ENCODE results near the gene AP1G1.

Gene AP1G1

DNA sequence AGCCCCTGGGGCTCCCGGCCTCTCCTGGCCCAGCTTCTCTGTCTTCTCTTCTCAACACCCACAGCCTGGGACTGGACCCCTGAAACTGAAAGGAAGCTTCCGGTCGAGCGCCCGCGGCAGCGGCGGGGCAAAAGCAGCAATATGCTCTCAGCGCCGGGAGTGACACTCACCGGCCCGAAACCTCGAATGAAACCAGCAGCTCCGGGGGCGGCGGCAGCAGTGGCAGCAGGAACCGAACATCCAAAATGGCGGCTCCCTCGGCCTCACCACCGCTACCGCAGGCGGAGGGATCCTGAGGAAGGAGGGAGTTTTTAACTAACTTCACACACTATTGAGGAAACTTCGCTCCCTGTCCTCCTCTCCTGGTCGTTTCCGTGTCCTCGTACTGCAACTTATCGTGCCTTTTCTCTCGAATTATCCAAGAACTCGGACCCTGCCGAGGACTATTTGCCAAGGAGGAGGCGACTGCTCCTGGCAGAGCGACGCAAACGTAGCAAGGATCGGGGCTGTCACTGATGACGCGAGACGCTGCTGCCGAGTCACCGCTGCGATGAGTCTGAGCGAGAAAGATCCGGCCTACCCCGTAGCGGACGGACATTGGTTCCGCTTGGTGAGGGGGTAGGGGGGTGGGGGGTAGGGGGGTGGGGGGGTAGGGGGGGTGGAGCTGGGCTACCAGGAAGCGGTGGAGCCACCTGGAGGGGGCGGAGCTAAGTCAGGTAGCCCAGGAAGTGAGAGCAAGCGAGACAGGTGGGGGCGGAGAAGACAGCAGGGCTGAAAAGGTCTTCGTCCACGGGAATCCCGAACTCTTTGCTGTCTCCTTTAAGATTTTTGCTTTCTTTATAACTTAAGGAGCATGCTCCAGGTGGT is at the start of gene AP1G1:
AP1G1 (minus strand) TSS at position 242 of the 867 bp plus-strand sequence. CDS start 19,355 bp downstream, outside the sequence.
- peaks cover 11% of the 10 kb centered on the region for H3K36me3 Mint-ChIP-seq (ENCODE audit: low read depth)
- H3K27ac Mint-ChIP-seq: peak within 1 kb of the TSS; percentile 100
- peak within 1 kb of the TSS; percentile 99 for H3K4me3 Mint-ChIP-seq
- H3K9me3 Mint-ChIP-seq: no peaks in the 10 kb centered on the region
- peaks cover 21% of the 10 kb centered on the region for H3K4me1 Mint-ChIP-seq (ENCODE audit: low read depth)
- H3K27me3 Mint-ChIP-seq (ENCODE audit: low read depth): no peaks in the 10 kb centered on the region
- peak; percentile 92 for DNase-seq (ENCODE audit: low spot score)

DNA sequence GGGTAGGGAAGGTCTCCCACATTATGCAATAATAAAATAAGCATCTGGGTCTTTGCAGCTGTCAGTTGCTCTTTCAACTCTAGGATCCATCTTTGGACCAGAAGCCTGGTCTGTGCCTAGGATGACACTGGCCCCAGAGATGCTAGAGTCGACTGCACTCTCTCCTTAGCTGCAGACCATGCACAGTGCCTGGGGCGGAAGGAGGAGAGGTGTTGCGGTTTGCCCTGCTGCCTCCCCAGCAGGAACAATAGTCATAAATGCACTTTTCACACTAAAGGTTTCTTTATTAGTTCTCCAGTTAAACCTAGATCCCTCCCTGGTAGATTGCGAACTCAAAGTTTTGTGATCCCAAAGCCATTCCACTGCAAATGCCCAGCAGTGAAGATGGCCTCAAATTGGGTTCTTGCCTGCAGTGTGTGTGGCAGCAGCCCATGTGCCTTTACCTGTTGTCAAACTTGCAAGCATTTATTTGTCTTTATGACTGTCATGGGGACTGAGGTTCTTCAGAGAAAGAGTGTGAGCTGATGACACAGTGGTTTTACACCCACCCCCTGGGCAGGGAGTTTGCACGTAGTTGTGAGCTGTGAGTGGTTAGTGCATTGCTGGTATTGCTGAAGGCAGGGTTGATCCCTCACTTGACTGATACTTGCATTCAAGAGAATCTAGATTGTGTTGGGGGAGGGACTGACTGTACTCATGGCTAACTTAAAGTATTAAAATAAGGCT is 47.5 kb upstream of the AP1G1 start:
- Mint-ChIP-seq H3K27me3 (ENCODE audit: low read depth) (no peaks in the 10 kb centered on the region), H3K4me3 (no peak overlapping the region), H3K36me3 (ENCODE audit: low read depth) (peaks cover 27% of the 10 kb centered on the region), H3K27ac (peak overlapping the region; percentile 69), H3K4me1 (ENCODE audit: low read depth) (peaks cover 32% of the 10 kb centered on the region), H3K9me3 (no peaks in the 10 kb centered on the region)
- peak; percentile 25 for DNase-seq (ENCODE audit: low spot score)

DNA sequence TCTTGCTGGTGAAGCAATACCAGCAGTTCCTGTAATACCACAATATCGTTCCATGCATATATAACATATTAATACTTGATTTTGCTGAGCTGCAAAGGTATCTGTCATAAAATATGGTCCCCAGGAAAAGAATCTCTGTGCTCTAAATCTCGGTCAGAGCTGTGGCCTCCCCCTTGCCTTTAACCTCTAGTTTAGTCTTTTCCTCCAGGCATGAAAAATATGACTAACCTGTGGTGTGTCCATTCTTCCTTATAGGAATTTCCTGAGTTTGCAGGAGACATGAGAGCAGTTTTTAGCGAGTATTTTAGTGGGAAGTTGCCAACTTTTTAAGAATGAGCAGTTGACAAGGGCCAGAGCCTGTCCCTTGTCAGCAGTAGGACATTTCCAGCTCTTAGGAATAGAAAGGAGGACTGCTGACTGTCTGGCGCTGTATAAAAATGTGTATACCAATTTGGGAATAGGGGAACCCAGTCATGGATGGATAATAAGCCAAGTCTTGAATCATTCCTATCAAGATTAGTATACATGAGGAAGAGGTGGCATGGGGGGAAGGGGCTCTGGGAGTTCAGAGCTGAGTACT is 45.8 kb upstream of the AP1G1 start:
- Mint-ChIP-seq H3K36me3 (ENCODE audit: low read depth) (peaks cover 35% of the 10 kb centered on the region), H3K27me3 (ENCODE audit: low read depth) (no peaks in the 10 kb centered on the region), H3K9me3 (no peaks in the 10 kb centered on the region), H3K27ac (no peak overlapping the region), H3K4me1 (ENCODE audit: low read depth) (peaks cover 32% of the 10 kb centered on the region), H3K4me3 (no peak overlapping the region)
- DNase-seq (ENCODE audit: low spot score): no peak

DNA sequence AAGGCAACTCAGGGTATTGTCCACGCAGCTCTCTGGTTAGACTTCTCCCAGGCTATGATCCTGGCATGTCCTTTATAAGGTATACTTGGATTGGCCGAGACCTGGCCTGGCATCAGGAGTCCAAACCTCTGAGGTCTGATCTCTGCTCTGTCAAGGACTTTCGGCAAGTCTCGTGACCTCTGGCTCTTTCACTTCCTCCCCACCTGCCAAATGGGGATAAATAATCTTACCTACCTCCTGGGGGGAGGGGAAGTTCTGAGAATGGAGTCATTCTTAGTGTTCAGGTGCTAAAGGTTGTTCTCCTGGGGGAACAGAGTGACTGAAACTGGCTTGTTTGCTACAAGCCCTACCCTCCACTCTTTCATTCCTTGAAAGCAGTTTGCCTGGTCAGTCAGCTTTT is 44.8 kb upstream of the AP1G1 start:
- DNase-seq (ENCODE audit: low spot score): no peak
- H3K27me3 Mint-ChIP-seq (ENCODE audit: low read depth): no peaks in the 10 kb centered on the region
- no peak overlapping the region for H3K27ac Mint-ChIP-seq

DNA sequence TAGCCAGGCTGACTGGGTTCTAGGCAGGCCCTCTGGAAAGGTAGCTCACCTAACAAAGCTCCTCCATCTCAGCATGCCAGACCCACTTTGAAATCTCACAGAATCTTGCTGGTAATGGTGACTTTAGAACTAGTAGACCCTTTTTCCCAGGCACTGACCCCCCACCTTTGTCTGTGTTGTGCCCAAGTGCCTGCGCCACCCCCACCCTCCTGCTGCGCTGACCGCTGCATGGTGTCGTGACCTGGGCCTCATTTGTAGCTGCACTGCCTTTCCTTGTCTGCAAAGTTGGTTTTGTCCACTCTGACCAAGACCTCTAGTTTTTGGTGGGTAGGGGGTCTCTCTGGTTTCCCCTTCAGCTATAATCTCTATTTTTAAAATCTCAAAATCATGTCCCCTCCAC is 43.9 kb upstream of the AP1G1 start:
- H3K27me3 Mint-ChIP-seq (ENCODE audit: low read depth): no peaks in the 10 kb centered on the region
- no peak overlapping the region for H3K4me3 Mint-ChIP-seq
- peaks cover 41% of the 10 kb centered on the region for H3K4me1 Mint-ChIP-seq (ENCODE audit: low read depth)
- DNase-seq (ENCODE audit: low spot score): no peak
- H3K9me3 Mint-ChIP-seq: no peaks in the 10 kb centered on the region
- peaks cover 37% of the 10 kb centered on the region for H3K36me3 Mint-ChIP-seq (ENCODE audit: low read depth)
- no peak overlapping the region for H3K27ac Mint-ChIP-seq

More for the DNA sequence above, 44.8 kb upstream of the AP1G1 start:
- H3K9me3 Mint-ChIP-seq: no peaks in the 10 kb centered on the region
- peaks cover 34% of the 10 kb centered on the region for H3K4me1 Mint-ChIP-seq (ENCODE audit: low read depth)
- H3K36me3 Mint-ChIP-seq (ENCODE audit: low read depth): peaks cover 32% of the 10 kb centered on the region
- H3K4me3 Mint-ChIP-seq: no peak overlapping the region

DNA sequence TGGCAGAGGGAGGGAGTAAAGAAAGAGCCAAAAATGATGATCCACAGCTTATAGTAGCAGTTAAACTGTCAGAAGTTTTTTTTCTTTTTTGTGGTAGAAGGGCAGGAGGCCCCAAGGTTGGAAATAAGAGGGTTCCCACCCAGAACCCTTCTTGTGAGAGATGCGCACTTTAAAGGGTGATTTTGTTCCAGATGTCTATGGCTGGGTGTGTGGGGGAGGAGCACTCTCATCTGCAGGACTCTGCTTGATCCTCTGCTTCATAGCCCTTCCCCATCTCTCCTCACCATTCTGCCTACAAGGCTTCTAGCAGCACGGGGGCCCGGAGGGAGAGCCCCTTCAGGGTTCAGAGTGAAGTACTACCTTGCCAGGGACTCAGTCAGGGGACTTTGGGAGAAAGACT is 43.5 kb upstream of the AP1G1 start:
- no peaks in the 10 kb centered on the region for H3K27me3 Mint-ChIP-seq (ENCODE audit: low read depth)
- no peak overlapping the region for H3K4me3 Mint-ChIP-seq
- DNase-seq (ENCODE audit: low spot score): no peak
- H3K27ac Mint-ChIP-seq: no peak overlapping the region
- peaks cover 45% of the 10 kb centered on the region for H3K4me1 Mint-ChIP-seq (ENCODE audit: low read depth)
- H3K36me3 Mint-ChIP-seq (ENCODE audit: low read depth): peaks cover 37% of the 10 kb centered on the region
- H3K9me3 Mint-ChIP-seq: no peaks in the 10 kb centered on the region

DNA sequence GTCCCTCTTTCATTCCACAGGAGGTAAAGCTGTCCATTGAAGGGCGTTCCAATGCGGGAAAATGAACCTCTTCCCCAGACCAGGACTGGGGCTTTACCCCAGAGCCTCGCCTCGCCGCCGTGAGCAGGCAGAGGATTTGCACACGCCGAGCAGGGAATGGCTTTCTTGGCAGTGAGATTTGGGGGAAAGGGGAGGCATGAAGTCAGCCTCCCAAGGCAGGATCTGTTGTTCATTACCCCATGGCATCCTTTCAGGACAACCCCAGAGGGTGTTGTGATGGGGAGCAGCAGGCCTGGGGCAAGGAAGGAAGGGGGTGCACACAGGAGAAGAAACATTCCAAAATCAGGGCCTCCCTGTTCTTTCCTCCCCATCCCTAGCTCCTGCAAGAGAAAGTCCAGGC is 43.1 kb upstream of the AP1G1 start:
- H3K27me3 Mint-ChIP-seq (ENCODE audit: low read depth): no peaks in the 10 kb centered on the region
- no peaks in the 10 kb centered on the region for H3K9me3 Mint-ChIP-seq
- H3K36me3 Mint-ChIP-seq (ENCODE audit: low read depth): peaks cover 37% of the 10 kb centered on the region
- H3K4me1 Mint-ChIP-seq (ENCODE audit: low read depth): peaks cover 49% of the 10 kb centered on the region
- H3K27ac Mint-ChIP-seq: no peak overlapping the region
- H3K4me3 Mint-ChIP-seq: no peak overlapping the region
- DNase-seq (ENCODE audit: low spot score): no peak

DNA sequence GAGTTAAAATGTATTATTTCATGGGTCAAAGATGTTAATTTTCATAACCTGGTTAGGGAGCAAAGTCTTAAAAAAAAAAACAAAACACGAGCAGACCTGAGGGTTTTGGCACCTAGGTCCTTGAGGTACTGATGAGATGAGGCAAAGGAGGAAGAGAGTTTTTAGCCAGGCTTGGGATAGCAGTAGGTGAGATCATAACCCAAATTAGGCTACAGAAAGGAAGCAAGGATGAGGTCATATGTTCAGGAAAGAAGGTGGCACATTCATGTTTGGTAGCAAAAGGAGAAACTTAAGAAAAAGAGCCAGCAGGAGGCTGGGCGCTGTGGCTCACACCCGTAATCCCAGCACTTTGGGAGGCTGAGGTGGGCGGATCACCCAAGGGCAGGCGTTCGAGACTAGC is 40.0 kb upstream of the AP1G1 start:
- no peaks in the 10 kb centered on the region for H3K27me3 Mint-ChIP-seq (ENCODE audit: low read depth)
- no peak overlapping the region for H3K4me3 Mint-ChIP-seq
- H3K4me1 Mint-ChIP-seq (ENCODE audit: low read depth): peaks cover 41% of the 10 kb centered on the region
- no peak overlapping the region for H3K27ac Mint-ChIP-seq
- no peaks in the 10 kb centered on the region for H3K9me3 Mint-ChIP-seq
- DNase-seq (ENCODE audit: low spot score): no peak
- H3K36me3 Mint-ChIP-seq (ENCODE audit: low read depth): peaks cover 27% of the 10 kb centered on the region

DNA sequence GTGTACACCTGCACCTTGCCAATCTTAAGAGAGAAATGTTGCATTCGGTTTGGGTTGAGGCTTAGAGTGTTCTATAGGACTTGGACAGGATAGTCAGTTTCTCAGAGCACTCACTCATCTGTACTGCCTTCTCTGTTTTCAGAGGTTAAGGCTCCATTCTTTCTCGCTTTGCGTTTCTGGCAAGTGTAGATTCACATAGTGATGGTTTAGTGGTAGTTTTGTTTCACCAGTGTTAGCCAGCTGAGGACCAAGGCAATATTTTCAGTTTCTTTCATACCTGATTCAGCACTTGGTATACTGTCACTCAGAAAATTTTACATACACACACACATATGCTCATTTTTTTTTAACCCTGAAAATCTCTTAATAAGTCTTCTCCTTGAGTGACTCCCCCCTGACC is 38.5 kb upstream of the AP1G1 start:
- peaks cover 38% of the 10 kb centered on the region for H3K4me1 Mint-ChIP-seq (ENCODE audit: low read depth)
- no peak for DNase-seq (ENCODE audit: low spot score)
- no peaks in the 10 kb centered on the region for H3K27me3 Mint-ChIP-seq (ENCODE audit: low read depth)
- peaks cover 25% of the 10 kb centered on the region for H3K36me3 Mint-ChIP-seq (ENCODE audit: low read depth)
- H3K4me3 Mint-ChIP-seq: peak overlapping the region; percentile 94
- peak overlapping the region; percentile 89 for H3K27ac Mint-ChIP-seq
- no peaks in the 10 kb centered on the region for H3K9me3 Mint-ChIP-seq

DNA sequence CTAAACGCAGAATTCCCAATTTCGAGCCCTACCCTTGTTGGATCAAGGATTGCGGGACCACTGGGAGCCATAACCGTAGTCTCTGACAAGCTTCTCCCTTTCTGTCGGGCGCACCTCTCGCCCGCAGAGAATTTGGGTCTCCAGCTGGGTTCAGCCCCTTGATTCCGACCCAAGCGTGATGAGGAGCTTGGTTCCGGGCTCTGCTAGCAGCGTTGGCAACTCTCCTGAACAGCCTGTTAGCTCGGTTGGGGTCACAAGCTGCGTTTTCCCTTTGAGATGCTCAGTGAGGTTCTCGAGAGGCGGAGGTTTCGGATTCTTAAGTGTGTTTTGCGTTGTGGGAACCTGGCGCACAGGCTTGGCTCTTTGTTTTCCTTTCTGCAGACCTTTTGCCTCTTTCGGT is 37.8 kb upstream of the AP1G1 start:
- Mint-ChIP-seq H3K27me3 (ENCODE audit: low read depth) (no peaks in the 10 kb centered on the region), H3K27ac (peak overlapping the region; percentile 89), H3K4me3 (peak overlapping the region; percentile 94), H3K9me3 (no peaks in the 10 kb centered on the region), H3K4me1 (ENCODE audit: low read depth) (peaks cover 38% of the 10 kb centered on the region), H3K36me3 (ENCODE audit: low read depth) (peaks cover 20% of the 10 kb centered on the region)
- peak; percentile 15 for DNase-seq (ENCODE audit: low spot score)

DNA sequence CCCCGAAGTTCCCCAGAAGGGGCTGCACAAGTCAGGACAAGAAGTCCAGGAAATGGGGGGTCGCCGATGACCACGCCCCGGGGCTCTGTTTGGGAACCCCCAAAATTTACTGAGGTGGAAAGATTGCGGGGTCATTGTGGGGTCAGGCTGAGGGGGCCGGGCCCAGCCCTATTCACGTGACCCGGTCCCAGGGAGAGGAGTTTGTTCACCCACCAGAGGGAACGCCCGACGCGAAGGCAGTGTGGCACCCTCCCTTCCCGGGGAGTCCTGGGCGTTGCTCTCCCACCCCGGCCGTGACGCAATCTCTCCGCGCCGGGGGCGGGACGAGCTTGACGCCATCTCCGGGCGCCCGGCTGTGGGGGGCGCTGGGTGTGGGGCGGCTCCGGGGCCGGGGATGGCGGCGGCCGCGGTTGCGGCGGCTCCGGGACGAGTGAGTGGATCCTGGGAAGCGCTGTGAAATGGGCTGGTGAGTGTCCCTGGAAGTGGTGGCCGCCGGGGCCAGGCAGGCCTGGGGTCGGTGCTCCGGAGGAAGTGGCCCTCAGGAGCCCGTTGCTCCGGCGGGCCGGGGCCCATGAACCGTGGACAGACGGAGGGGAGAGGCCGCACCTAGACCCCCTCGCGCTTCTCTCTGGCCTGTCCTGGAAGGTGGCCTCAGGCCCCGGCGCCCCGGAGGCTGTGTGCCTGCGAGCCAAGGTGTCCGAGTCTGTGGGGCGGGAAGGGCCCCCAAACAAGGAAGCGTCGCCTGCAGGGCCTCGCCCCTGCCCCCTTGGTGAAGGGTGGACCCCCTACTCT is 37.2 kb upstream of the AP1G1 start, which contains the start of gene ATXN1L:
ATXN1L (plus strand) TSS at position 338 of the 792 bp plus-strand sequence. CDS start 3,765 bp downstream, outside the sequence.
- H3K4me3 Mint-ChIP-seq: peak within 1 kb of the TSS; percentile 94
- H3K27ac Mint-ChIP-seq: peak within 1 kb of the TSS; percentile 98
- peak; percentile 94 for DNase-seq (ENCODE audit: low spot score)
- peaks cover 38% of the 10 kb centered on the region for H3K4me1 Mint-ChIP-seq (ENCODE audit: low read depth)
- peaks cover 16% of the 10 kb centered on the region for H3K36me3 Mint-ChIP-seq (ENCODE audit: low read depth)
- H3K9me3 Mint-ChIP-seq: no peaks in the 10 kb centered on the region
- no peaks in the 10 kb centered on the region for H3K27me3 Mint-ChIP-seq (ENCODE audit: low read depth)

DNA sequence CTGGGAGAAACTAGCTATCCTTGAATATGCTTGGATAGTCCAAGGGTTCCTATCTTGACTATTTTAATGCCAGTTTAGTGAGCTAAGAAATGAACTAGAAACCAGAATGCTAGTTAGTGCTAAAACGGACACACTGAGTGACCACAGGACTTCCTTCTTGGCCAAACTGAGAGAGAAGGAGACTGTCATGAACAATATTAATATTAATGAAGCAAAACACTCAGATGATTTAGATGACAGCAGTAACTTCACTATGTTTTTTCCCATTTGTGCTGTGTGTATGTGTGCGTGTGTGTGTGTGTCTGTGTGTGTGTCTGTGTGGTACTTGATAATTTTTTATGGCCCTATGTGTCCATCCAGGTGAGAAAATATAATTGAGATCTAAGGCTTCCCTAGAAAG is 34.9 kb upstream of the AP1G1 start:
- H3K9me3 Mint-ChIP-seq: no peaks in the 10 kb centered on the region
- H3K36me3 Mint-ChIP-seq (ENCODE audit: low read depth): peaks cover 7% of the 10 kb centered on the region
- H3K27me3 Mint-ChIP-seq (ENCODE audit: low read depth): no peaks in the 10 kb centered on the region
- H3K27ac Mint-ChIP-seq: peak overlapping the region; percentile 64
- DNase-seq (ENCODE audit: low spot score): no peak
- no peak overlapping the region for H3K4me3 Mint-ChIP-seq
- H3K4me1 Mint-ChIP-seq (ENCODE audit: low read depth): peaks cover 37% of the 10 kb centered on the region

DNA sequence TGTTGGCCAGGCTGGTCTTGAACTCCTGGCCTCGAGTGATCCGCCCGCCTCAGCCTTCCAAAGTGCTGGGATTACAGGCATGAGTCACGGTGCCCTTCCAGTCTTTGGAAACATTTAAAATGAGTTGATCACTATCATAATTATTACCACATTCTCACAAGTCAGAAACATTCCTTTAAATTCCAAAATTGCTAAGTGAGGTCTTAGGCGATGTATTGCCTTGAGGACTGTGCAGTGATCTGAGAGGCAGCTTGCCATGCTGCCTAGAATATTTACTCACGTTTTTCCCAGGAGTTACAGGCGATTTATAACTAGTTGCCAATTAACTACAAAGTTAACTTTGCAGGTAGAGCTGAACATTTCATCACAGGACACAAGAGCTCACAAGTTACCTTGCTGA is 31.4 kb upstream of the AP1G1 start:
- Mint-ChIP-seq H3K4me1 (ENCODE audit: low read depth) (peaks cover 10% of the 10 kb centered on the region), H3K27ac (no peak overlapping the region), H3K9me3 (no peaks in the 10 kb centered on the region), H3K27me3 (ENCODE audit: low read depth) (no peaks in the 10 kb centered on the region), H3K4me3 (no peak overlapping the region), H3K36me3 (ENCODE audit: low read depth) (no peaks in the 10 kb centered on the region)
- DNase-seq (ENCODE audit: low spot score): no peak
